ENCODE data around the gene GABRP.
"Not testable (repeated sequence)": the region's sequence is repeated elsewhere in the genome, so short reads cannot be mapped to it uniquely, and the experiment has no call there.

The GABRP gene

DNA sequence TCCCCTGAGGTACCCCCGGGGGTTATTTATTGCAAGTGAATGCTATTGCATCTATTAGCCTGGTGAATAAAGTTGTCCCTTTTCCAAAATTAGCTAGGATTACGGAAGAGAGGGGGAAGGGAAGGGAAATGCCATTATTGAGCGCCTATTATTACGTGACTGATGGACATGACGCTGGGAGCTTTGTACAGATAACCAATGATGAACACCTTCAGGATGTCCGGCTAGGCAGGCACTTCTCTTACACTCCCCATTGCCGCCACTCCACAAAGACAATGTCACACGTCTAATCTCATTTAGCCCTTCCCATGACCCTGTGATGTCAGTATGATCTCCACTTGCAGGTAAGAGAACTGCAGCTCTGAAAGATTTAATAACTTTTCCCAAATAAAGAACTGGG lies 9.4 kb downstream of the GABRP start:
- no peak for DNase-seq (ENCODE audit: low read depth in 3 of 3, low spot score in 1 of 3)

- DNase-seq (ENCODE audit: low read depth in 3 of 3, low spot score in 1 of 3): no peak
Measured at GRCh38 chr5:170795154-170795553, 11.6 kb downstream of the GABRP start.

DNA sequence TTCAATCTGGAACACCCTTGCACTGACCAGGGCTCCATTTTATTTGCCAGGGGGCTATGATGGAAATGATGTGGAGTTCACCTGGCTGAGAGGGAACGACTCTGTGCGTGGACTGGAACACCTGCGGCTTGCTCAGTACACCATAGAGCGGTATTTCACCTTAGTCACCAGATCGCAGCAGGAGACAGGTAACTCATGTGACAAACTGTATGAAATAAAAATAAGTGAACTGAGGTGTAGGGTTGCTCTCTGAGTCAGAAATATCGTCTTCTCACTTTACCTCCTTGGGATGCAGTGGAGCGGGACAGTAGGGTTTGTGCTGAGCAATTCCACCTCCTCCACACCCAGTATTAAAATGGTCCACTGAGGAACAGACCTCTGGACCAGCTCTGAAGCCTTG lies 22.1 kb downstream of the GABRP start:
- no peak for DNase-seq (ENCODE audit: low read depth in 3 of 3, low spot score in 1 of 3)

- no peak for DNase-seq (ENCODE audit: low read depth in 3 of 3, low spot score in 1 of 3)
Measured at GRCh38 chr5:170809551-170809950, 26.0 kb downstream of the GABRP start.

GRCh38 chr5:170811719-170812118 lies 28.2 kb downstream of the GABRP start:
- no peak for DNase-seq (ENCODE audit: low read depth in 3 of 3, low spot score in 1 of 3)

DNA sequence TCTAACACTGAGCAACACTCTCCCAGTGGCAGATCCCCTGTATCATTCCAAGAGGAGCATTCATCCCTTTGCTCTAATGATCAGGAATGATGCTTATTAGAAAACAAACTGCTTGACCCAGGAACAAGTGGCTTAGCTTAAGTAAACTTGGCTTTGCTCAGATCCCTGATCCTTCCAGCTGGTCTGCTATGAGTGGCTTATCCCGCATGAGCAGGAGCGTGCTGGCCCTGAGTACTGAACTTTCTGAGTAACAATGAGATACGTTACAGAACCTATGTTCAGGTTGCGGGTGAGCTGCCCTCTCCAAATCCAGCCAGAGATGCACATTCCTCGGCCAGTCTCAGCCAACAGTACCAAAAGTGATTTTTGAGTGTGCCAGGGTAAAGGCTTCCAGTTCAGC lies 29.7 kb downstream of the GABRP start:
- no peak for DNase-seq (ENCODE audit: low read depth in 3 of 3, low spot score in 1 of 3)

DNA sequence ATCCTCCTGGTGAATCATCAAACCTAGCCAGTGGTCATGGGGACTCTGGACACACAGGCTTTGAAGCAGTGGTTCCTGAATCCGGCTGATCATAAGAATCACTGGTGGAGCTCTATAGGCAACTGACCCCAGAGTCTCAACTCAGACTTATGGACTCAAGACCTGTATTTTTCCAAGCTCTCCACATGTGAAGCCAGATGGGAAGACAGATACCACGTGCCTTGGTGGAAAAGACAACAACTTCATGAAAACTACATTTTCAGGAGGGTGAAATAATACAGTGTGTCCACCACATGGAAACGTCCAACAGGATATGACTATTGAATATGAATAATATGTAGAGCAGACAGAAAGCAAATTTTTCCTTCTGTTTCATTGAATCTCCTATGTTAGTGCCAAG lies 33.7 kb downstream of the GABRP start:
- DNase-seq (ENCODE audit: low read depth in 3 of 3, low spot score in 1 of 3): no peak

DNA sequence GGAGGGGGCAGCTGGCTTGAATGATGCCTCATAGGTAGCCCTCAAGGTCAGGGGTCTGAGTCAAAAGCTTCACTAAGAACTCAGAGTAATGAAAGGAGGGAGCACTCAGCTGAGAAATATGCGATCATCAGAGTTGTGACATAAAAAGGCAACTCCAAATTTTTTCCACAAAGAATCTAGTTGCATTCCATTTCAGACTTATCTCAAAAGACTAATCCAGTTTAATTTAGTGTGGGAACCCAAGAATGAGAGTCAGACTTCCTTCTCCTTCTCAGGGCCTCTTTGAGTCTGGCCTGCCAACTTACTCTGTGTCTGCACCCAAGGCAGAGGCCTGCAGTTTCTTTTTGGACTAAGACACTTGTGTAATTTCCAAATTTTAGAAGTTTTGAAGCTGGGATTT lies 34.7 kb downstream of the GABRP start:
- DNase-seq (ENCODE audit: low read depth in 3 of 3, low spot score in 1 of 3): no peak

DNA sequence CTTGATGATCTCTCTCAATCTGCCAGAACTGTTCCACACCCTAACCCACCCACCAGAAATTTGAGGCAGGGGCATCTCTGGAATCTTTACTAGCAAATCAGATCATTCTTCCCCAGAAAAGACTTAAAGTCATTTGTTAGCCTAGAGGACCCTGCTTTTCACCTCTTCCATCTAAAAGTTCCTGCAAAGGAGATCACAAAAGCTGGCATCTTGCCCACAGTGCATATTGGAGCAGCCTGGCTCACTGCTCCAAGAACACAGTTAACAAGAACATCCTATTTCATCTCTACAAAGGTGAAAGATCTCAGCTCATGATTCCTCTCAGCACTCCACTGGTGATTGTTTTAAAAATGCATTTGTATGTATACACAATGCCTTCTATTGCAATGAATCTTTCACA lies 36.3 kb downstream of the GABRP start:
- no peak for DNase-seq (ENCODE audit: low read depth in 3 of 3, low spot score in 1 of 3)

- no peak for DNase-seq (ENCODE audit: low read depth in 3 of 3, low spot score in 1 of 3)
Measured at GRCh38 chr5:170821257-170821800, 37.8 kb downstream of the GABRP start.

DNA sequence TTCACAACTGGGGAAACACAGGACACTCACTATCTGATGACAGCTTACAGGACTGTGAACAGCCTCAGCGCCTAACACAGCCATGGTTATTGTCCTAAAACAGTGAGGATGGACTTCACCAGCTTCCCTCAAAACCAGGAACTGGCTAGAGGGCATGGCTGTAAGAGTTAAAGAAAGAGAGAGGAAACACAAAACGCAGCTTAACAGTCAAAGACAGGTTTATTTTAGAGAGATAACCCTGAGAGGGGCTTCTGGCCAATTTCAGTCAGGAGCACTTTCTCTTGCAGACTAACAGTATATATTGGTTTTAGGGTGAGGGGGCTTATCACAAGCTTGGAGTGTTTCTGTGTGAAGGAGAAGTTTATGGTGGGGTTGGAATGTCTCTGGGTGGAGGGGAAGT lies 42.6 kb downstream of the GABRP start:
- no peak for DNase-seq (ENCODE audit: low read depth in 3 of 3, low spot score in 1 of 3)

DNA sequence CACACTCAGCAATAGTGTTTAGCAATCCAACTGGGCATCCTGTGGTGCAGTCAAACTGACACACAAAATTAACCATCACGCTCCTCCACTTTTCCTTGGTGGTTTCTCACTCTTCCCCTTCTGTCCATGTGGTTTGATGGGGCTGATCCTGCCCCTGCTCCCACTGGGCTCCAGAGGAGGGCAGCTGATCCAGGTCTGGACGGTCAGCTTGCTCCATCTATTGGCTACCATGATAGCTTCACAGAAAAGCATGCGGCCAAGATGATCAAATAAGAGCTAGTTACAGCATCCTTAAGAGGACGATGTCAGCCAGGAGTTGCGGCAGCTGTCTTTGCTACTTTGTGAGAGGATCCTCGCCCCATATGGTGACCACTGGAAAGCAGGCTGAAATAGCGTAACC lies 48.7 kb downstream of the GABRP start:
- DNase-seq (ENCODE audit: low read depth in 3 of 3, low spot score in 1 of 3): no peak

DNA sequence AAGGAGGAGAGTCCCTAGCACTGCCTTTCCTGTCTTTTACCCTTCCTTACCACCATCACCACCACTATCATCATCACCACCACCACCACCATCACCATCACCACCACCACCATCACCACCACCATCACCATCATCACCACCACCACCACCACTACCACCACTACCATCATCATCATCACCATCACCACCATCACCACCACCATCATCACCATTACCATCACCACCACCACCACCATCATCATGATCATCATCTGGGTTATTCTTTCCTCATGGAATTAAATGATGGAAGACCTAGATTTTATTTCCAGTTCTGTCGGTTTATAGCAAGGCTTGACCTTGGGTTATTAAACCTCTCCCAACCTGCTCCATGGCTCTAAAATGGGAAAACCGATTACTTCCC lies 50.5 kb downstream of the GABRP start:
- DNase-seq (ENCODE audit: low read depth in 3 of 3, low spot score in 1 of 3): not testable (repeated sequence)

- DNase-seq (ENCODE audit: low read depth in 3 of 3, low spot score in 1 of 3): no peak
Measured at GRCh38 chr5:170836226-170836625, 52.7 kb downstream of the GABRP start.

- DNase-seq (ENCODE audit: low read depth in 3 of 3, low spot score in 1 of 3): no peak
Measured at GRCh38 chr5:170843870-170844269, 60.3 kb downstream of the GABRP start.

DNA sequence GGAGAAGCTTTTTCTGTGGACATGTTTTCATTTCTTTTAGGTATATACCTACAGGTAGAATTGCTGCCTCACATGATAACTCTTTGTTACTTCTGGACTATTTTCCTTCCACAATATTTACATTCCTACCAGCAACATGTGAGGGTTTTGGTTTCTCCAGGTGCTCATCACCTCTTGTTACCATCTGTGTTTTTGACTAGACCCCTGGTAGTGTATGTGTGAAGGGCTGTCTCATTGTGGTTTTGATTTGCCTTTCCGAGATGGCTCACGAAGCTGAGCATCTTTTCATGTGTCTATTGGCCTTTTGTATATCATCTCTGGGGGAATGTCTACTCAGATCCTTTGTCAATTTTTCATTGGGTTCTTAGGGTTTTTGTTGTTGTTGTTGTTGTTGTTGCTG lies 61.1 kb downstream of the GABRP start:
- DNase-seq (ENCODE audit: low read depth in 3 of 3, low spot score in 1 of 3): no peak

GRCh38 chr5:170846416-170846815 lies 62.9 kb downstream of the GABRP start:
- no peak for DNase-seq (ENCODE audit: low read depth in 3 of 3, low spot score in 1 of 3)

DNA sequence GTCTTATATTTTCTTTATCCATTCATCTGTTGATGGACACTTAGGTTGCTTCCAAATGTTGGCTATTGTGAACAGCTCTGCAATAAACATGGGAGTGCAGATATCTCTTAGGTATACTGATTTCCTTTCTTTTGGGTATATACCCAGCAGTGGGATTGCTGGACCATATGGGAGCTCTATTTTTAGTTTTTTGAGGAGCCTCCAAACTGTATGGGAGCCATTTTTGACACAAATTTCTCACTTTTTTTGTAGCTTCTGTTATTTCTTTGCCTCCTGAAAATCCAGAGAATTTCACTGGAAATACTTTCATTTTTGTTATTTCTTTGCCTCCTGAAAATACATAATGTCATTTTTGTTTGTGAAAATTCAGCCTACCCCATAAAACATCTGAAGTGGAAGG lies 63.3 kb downstream of the GABRP start:
- DNase-seq (ENCODE audit: low read depth in 3 of 3, low spot score in 1 of 3): no peak

DNA sequence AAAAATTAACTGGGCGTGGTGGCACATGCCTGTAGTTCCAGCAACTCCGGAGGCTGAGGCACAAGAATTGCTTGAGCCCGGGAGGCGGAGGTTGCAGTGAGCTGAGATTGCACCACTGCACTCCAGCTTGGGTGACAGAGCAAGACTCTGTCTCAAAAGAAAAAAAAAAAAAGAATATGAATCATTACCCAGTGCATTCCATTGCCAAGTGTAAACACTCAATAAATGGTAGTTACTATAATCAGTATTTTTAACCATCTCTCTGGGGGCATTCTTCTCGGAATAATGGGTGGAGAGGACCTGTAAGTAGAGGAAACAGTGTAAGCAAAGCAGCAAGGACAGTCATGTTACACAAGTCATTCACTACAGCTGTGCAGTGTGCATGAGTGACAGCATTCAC lies 64.5 kb downstream of the GABRP start:
- no peak for DNase-seq (ENCODE audit: low read depth in 3 of 3, low spot score in 1 of 3)

DNA sequence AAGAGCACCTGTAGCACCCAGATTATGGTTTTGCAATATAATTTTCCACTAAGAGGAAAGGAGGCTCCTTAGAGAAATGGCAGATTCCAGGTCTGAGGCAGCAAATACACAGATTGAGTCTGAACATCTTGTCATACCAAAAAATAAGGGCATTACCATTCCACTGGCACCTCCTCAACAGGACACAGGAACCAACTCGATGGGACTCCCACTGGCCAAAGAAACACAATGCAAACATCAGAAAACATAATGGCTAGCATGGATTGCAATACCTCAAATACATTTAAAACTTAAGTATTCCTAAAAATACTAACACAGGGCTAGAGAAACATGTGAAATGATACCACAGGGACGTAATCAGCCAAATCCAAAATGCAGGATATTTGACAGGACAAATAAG lies 65.8 kb downstream of the GABRP start:
- DNase-seq (ENCODE audit: low read depth in 3 of 3, low spot score in 1 of 3): no peak

GRCh38 chr5:170854566-170854965 lies 71.0 kb downstream of the GABRP start:
- DNase-seq (ENCODE audit: low read depth in 3 of 3, low spot score in 1 of 3): no peak

- DNase-seq (ENCODE audit: low read depth in 3 of 3, low spot score in 1 of 3): no peak
Measured at GRCh38 chr5:170857066-170857465, 73.5 kb downstream of the GABRP start.

- no peak for DNase-seq (ENCODE audit: low read depth in 3 of 3, low spot score in 1 of 3)
Measured at GRCh38 chr5:170860415-170860814, 76.9 kb downstream of the GABRP start.
